Ovary (tissue), 9 donors: Measurements from ENCODE around the gene KRTAP4-8. TPM values are rescaled to one million over a fixed set of nuclear protein-coding genes. Genes with fewer than 3 reads are reported as not detected.
"Not testable (repeated sequence)": the region's sequence is repeated elsewhere in the genome, so short reads cannot be mapped to it uniquely, and the experiment has no call there.

Experiments used
- DNase-seq, 5 donors: peaks; one replicate each; pipeline ENCODE4 v3.0.0-alpha.2; 2019 to 2020
- H3K27ac ChIP-seq, 2 donors: fragments of 200-600 bp; one replicate each; pipeline versions ENCODE4 v1.5.1 to v1.8.0; 2019 to 2022
- H3K27me3 ChIP-seq: fragments of 200-600 bp; one replicate; pipeline ENCODE4 v1.8.0; 2022
- H3K36me3 ChIP-seq: fragments of 200-600 bp; sonication (generic); one replicate; pipeline ENCODE4 v1.5.1; 2019
- H3K4me1 ChIP-seq: one replicate; pipeline ENCODE4 v1.8.1; 2013; ENCODE audit warnings: mild to moderate bottlenecking, moderate library complexity; ENCODE audit not compliant: insufficient read depth
- H3K4me3 ChIP-seq: fragments of 200-600 bp; sonication (generic); one replicate; pipeline ENCODE4 v1.5.1; 2017
- H3K9me3 ChIP-seq, 2 donors: fragments of 200-600 bp in 1 of 2; sonication (generic) in 1 of 2; one replicate each; pipeline versions ENCODE4 v1.5.1 to v1.8.1; 2013 to 2019; ENCODE audit warnings: mild to moderate bottlenecking in 1 of 2, moderate library complexity in 1 of 2
- EP300 ChIP-seq: sonication (generic); formaldehyde crosslinking; IDR thresholded peaks from one replicate; pipeline ENCODE4 v1.6.1; 2017; ENCODE audit warnings: antibody characterized with exemption
- POLR2A ChIP-seq: fragments of 450-650 bp; IDR thresholded peaks from one replicate; pipeline ENCODE4 v1.6.1; 2017; ENCODE audit warnings: antibody characterized with exemption, mild to moderate bottlenecking, moderate library complexity
- WGBS, 3 donors: extraction: QIAGEN DNeasy Blood & Tissue Kit in 1 of 3; methylation state at CpG; one replicate each; pipeline versions ENCODE4 v1.1.5 to v1.1.7; 2013 to 2017; 5-methylcytosine and 5-hydroxymethylcytosine counted together
- intact Hi-C, 4 donors: fragments of 100-400 bp; cut with DNase I; formaldehyde crosslinking; loops; one replicate each; pipeline versions ENCODE4 v1.11.0 to v1.15.1; 2022 to 2023
- polyA plus RNA-seq, 2 donors: library from polyadenylated mRNA; stranded (reverse); fragments of 200-250 nt in 1 of 2; fragments of 350-450 nt in 1 of 2; fragmentation: Illumina TruSeq in 1 of 2; extraction: RNeasy Lipid Tissue Mini Kit (QIAGEN cat#74804) in 1 of 2; gene quantifications; one replicate each; pipeline ENCODE4 v1.2.3, GENCODE V29; 2013 to 2014
- total RNA-seq, 7 donors: library from RNA; depleted of rRNA in 2 of 7; stranded (reverse); fragments of >200 nt in 2 of 7; fragmentation: NEBNext Ultra II Directional in 3 of 7; extraction: Animal tissue kit (Norgen Biotek cat#: 25700) in 3 of 7; gene quantifications; one replicate each; pipeline versions ENCODE4 v1.1.0 to v1.2.4, GENCODE V29; 2016 to 2023
- TF ChIP-seq, protein P1 (sequence below), 3 donors: fragments of 450-650 bp in 2 of 3; fragments of 200-600 bp in 1 of 3; IDR thresholded peaks; one replicate each; pipeline versions ENCODE4 v1.5.1 to v1.8.0; 2016 to 2022; ENCODE audit warnings: antibody characterized with exemption in 3 of 3, mild to moderate bottlenecking in 1 of 3
- donor health status: DM: no; HTN: no; CAD: no; lungs with moderate emphysema.
- donor health status: DM: no; HTN: no; CAD: no.
- donor health status: Bipolar disorder and iron deficiency.
- donor health status: DM: yes; HTN: yes; CAD: no.
- donor health status: DM: no; HTN: no; CAD: no.
- donor health status: DM: yes; HTN: yes; CAD: no.

The KRTAP4-8 gene
- total and polyA plus RNA-seq, 9 donors, result not detected

DNA sequence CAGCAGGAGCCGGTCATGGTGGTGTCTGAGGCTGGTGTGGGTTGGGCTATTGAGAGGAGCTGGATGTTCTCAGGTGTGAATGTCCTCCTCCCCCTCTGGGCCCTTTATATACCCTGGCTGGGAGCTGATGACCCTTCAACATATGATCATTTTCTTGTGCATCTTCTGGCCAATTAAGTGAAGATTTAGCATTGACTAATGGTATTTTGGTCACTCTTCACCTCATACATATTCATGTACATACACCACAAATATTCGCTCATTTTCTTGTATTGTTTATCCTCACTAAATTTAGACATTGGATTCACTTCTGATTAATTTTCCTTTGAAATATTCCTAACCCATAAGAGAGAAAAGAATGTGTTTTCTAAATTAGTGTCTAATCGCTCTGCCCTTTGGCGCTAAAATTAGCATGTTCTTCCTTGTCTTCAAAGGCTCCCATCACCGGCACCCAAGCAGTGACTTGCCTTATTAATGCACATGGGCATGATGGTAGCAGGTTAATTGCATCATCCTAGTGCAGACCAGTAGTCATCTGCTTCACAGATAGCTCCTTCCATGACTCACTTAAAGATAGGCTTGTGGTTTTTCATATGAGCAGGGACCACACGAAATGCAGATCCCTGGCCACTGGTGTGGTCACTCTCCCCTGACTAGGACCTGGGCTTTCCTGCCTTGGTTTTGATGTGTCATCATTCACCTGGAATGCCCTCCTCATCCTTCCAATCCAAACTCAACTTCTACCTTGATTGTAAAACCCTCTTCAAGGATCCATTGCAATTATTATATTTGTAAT, 31.9 kb downstream of the KRTAP4-8 start, which contains the start of gene KRTAP2-4:
Gene KRTAP2-4, minus strand, starts transcription at position 51 of the 796 bp plus-strand sequence. Its CDS starts 34 bp downstream, at position 17.
- WGBS, 3 donors, result 85 to 90% (median 85%) methylated on average over 6 of the region's 6 CpGs
- TF ChIP-seq EP300, result no peak
- TF ChIP-seq POLR2A, result no peak
- TF ChIP-seq, protein P1, sequence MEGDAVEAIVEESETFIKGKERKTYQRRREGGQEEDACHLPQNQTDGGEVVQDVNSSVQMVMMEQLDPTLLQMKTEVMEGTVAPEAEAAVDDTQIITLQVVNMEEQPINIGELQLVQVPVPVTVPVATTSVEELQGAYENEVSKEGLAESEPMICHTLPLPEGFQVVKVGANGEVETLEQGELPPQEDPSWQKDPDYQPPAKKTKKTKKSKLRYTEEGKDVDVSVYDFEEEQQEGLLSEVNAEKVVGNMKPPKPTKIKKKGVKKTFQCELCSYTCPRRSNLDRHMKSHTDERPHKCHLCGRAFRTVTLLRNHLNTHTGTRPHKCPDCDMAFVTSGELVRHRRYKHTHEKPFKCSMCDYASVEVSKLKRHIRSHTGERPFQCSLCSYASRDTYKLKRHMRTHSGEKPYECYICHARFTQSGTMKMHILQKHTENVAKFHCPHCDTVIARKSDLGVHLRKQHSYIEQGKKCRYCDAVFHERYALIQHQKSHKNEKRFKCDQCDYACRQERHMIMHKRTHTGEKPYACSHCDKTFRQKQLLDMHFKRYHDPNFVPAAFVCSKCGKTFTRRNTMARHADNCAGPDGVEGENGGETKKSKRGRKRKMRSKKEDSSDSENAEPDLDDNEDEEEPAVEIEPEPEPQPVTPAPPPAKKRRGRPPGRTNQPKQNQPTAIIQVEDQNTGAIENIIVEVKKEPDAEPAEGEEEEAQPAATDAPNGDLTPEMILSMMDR (IDR thresholded peaks at IDR 0.05), result no peak
- Histone ChIP-seq H3K27ac (no peak within 1 kb of the TSS), H3K9me3 (no peaks in the 10 kb centered on the region), H3K27me3 (no peaks in the 10 kb centered on the region), H3K36me3 (no peaks in the 10 kb centered on the region), H3K4me1 (no peaks in the 10 kb centered on the region), H3K4me3 (no peak within 1 kb of the TSS)
- intact Hi-C loops, result no loop called here
- DNase-seq, result no peak

DNA sequence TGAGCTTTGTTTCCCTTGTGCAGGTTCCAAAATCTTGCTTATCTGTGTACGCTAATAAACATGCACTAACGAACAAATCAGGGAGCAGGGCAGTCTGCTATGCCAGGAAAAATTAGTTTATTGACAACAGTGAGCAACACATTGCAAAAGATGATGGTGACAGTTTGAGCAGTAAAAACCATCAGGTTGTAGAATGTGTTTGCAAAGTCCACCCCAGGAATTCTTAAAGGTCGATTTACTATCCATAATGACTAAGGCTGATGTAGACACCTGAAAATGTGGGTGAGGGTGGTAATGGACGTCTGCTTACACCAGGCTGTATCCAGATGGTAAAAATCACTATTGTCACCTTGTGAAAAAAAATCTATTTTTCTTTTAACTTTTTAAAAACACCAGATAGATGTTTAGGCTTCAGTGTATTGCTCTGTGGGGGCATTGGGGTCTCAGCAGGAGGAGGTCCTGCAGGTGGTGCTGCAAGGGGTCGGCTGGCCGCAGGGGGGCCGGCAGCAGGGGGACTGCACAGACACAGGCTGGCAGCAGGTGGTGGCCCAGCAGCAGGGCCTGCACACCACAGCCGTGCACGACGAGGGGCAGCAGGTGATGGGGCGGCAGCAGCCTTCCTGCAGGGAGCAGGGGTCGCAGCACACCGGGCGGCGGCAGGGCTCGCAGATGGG, 32.8 kb downstream of the KRTAP4-8 start:
- H3K4me3 ChIP-seq, H3K4me1 ChIP-seq, H3K36me3 ChIP-seq, intact Hi-C loops, DNase-seq, H3K9me3 ChIP-seq, H3K27ac ChIP-seq, H3K27me3 ChIP-seq: not testable (repeated sequence)
- 77 to 80% (median 80%) methylated on average over 7 of the region's 16 CpGs for WGBS, 3 donors

DNA sequence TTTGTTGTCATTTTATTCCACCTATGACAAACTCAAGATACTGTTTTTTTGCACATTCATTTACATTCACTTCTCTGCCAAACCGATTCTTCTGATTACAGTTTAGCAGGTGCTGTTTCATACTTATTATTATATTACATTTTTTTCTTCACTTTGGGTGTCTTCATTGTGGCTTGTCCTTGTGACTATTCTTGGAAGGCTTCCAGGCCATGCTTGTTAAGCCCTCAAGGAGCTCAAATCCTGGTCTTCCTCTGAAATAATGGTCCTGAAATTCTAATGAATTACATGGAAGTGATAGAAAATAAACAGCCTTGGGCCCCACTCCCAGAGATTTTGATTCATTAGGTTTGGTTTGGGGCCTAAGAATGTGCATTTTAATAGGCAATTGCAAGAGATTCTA, 33.6 kb downstream of the KRTAP4-8 start:
- intact Hi-C loops, result no loop called here
- TF ChIP-seq EP300 (no peak), POLR2A (no peak)
- TF ChIP-seq, protein P1 (IDR thresholded peaks at IDR 0.05), result no peak
- no peaks in the 10 kb centered on the region for H3K27me3 ChIP-seq
- H3K9me3 ChIP-seq, result no peaks in the 10 kb centered on the region
- H3K4me1 ChIP-seq, result peaks cover 2% of the 10 kb centered on the region
- WGBS, 3 donors, result 84 to 97% (median 87%) methylated on average over 1 of the region's 1 CpG
- H3K4me3 ChIP-seq, result no peak overlapping the region
- no peaks in the 10 kb centered on the region for H3K36me3 ChIP-seq
- H3K27ac ChIP-seq, result no peak overlapping the region
- no peak for DNase-seq

DNA sequence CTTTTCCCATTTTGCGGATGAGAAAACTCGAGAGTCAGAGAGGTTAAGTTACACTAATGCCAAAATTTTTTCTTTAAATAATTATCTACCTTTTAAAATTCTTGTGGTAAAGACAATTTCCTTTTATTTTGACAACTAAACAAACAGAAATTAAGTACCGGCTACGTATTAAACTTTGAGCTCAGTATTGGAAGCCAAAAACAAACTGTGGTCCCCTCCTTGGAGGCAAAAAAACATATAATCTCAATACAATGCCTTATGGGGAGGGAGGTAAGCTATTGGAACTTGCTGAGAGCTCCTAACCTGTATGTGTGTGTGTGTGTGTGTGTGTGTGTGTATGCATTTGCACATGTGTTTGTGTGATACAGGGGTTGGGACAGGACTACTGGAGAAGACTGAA, 34.5 kb downstream of the KRTAP4-8 start:
- intact Hi-C loops, result no loop called here
- 88 to 91% (median 91%) methylated on average over 4 of the region's 4 CpGs for WGBS, 3 donors

More for the DNA sequence above, 34.5 kb downstream of the KRTAP4-8 start:
- TF ChIP-seq, protein P1 (IDR thresholded peaks at IDR 0.05), result no peak
- TF ChIP-seq POLR2A (no peak), EP300 (no peak)
- DNase-seq, result no peak
- H3K27me3 ChIP-seq, result no peaks in the 10 kb centered on the region
- no peaks in the 10 kb centered on the region for H3K36me3 ChIP-seq
- H3K4me1 ChIP-seq, result peaks cover 2% of the 10 kb centered on the region
- H3K4me3 ChIP-seq, result no peak overlapping the region
- no peaks in the 10 kb centered on the region for H3K9me3 ChIP-seq
- H3K27ac ChIP-seq, result no peak overlapping the region
